HG03565 (cell line): ENCODE measurements around the gene ADGRE3.
"Not testable (repeated sequence)": the region's sequence is repeated elsewhere in the genome, so short reads cannot be mapped to it uniquely, and the experiment has no call there.

Source experiments
- ATAC-seq: cut with Tn5 transposase; IDR thresholded peaks from one replicate; pipeline ENCODE4 v1.9.1; 2021; ENCODE audit warnings: mild to moderate bottlenecking, moderate library complexity; ENCODE audit not compliant: unreplicated experiment

The ADGRE3 gene

GRCh38 chr19:14672188-14672872 is 2.3 kb downstream of the ADGRE3 start:
- no peak for ATAC-seq

- no peak for ATAC-seq
These were observed 4.2 kb downstream of the ADGRE3 start for GRCh38 chr19:14670408-14670807.

GRCh38 chr19:14669940-14670339 is 4.7 kb downstream of the ADGRE3 start:
- ATAC-seq = no peak

GRCh38 chr19:14661372-14661924 is 13.2 kb downstream of the ADGRE3 start:
- no peak for ATAC-seq

GRCh38 chr19:14659874-14660489 is 14.7 kb downstream of the ADGRE3 start:
- ATAC-seq = no peak

GRCh38 chr19:14655726-14656125 is 18.9 kb downstream of the ADGRE3 start:
- no peak for ATAC-seq

- no peak for ATAC-seq
These were observed 19.7 kb downstream of the ADGRE3 start for GRCh38 chr19:14654786-14655560.

- ATAC-seq = no peak
These were observed 24.5 kb downstream of the ADGRE3 start for GRCh38 chr19:14650161-14650560.

- no peak for ATAC-seq
These were observed 25.6 kb downstream of the ADGRE3 start for GRCh38 chr19:14649020-14649419.

- no peak for ATAC-seq
These were observed 26.1 kb downstream of the ADGRE3 start for GRCh38 chr19:14648506-14648905.

GRCh38 chr19:14639536-14640277 is 34.9 kb downstream of the ADGRE3 start:
- ATAC-seq = no peak

GRCh38 chr19:14632286-14632685 is 42.4 kb downstream of the ADGRE3 start:
- no peak for ATAC-seq

GRCh38 chr19:14629557-14629956 is 45.1 kb downstream of the ADGRE3 start:
- no peak for ATAC-seq

GRCh38 chr19:14624491-14624890 is 50.2 kb downstream of the ADGRE3 start:
- not testable (repeated sequence) for ATAC-seq

- ATAC-seq = no peak
These were observed 55.2 kb downstream of the ADGRE3 start for GRCh38 chr19:14619404-14619803.

- no peak for ATAC-seq
These were observed 58.2 kb downstream of the ADGRE3 start for GRCh38 chr19:14616407-14616806.

- no peak for ATAC-seq
These were observed 59.0 kb downstream of the ADGRE3 start for GRCh38 chr19:14615623-14616022.

- peak; percentile 37 for ATAC-seq
These were observed 60.6 kb downstream of the ADGRE3 start for GRCh38 chr19:14614099-14614412.

GRCh38 chr19:14613399-14614098 is 61.1 kb downstream of the ADGRE3 start:
- ATAC-seq = not testable (repeated sequence)

- ATAC-seq = no peak
These were observed 62.0 kb downstream of the ADGRE3 start for GRCh38 chr19:14612657-14613056.
